ENCODE results near the gene QSER1. TPM values are rescaled to one million over a fixed set of nuclear protein-coding genes. Genes with fewer than 3 reads are reported as not detected.

The QSER1 gene
- total and polyA plus RNA-seq, 3 donors from 2014 or later = 18.1 to 42.7 (median 35.4) TPM

GRCh38 chr11:32888805-32889204, 3.8 kb upstream of the QSER1 start:
- TF ChIP-seq POLR2A (IDR thresholded peaks at IDR 0.05) = no peak
- TF ChIP-seq, protein P1, sequence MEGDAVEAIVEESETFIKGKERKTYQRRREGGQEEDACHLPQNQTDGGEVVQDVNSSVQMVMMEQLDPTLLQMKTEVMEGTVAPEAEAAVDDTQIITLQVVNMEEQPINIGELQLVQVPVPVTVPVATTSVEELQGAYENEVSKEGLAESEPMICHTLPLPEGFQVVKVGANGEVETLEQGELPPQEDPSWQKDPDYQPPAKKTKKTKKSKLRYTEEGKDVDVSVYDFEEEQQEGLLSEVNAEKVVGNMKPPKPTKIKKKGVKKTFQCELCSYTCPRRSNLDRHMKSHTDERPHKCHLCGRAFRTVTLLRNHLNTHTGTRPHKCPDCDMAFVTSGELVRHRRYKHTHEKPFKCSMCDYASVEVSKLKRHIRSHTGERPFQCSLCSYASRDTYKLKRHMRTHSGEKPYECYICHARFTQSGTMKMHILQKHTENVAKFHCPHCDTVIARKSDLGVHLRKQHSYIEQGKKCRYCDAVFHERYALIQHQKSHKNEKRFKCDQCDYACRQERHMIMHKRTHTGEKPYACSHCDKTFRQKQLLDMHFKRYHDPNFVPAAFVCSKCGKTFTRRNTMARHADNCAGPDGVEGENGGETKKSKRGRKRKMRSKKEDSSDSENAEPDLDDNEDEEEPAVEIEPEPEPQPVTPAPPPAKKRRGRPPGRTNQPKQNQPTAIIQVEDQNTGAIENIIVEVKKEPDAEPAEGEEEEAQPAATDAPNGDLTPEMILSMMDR (IDR thresholded peaks at IDR 0.05) = no peak
- Histone ChIP-seq H3K9me3 (no peaks in the 10 kb centered on the region), H3K4me1 (no peaks in the 10 kb centered on the region), H3K4me3 (no peak overlapping the region), H3K36me3 (ENCODE audit: low read depth, missing control alignments) (no peaks in the 10 kb centered on the region), H3K27me3 (no peaks in the 10 kb centered on the region), H3K27ac (no peak overlapping the region)
- intact Hi-C loops (cut with DNase I; ENCODE audit: low total_unique reads) = no loop called here
- DNase-seq = no peak

DNA sequence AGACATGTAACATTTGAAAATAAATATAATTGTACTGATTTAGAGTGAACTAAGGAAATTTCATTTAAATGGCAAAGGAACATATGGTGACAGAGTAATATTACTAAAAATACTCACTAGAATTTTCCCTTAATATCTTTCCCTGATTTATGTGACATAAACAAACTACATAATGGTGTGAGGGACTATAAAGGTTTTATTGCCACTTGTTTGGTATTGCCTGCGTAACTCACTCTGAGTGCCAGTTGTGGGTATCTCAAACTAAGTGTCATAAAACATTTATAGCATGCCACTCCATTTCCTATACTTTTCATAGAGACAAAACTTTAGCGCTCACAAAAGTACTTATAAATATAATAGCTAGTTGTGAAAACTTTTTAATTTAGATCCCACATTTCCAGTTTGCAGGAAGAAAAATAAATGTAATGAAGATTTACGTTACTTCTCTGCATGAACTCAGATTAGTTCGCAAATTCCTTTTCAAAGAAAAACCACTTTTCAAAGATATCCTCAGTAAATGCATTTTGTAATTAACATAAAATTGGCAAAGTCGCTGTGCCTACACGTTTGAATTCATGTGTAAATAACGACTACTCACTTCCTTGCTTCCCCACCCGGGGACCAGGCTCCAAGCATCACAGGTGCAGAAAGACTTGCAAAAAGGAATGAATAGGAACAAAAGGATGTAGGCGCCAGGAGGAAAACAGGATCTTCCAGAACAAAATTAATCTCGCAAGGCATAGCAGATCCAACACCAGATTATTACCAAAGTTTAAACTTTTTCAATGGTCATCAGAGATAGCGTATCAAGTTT, 1.6 kb upstream of the QSER1 start:
- H3K4me3 ChIP-seq = no peak overlapping the region
- DNase-seq = no peak
- intact Hi-C loops (cut with DNase I; ENCODE audit: low total_unique reads) = no loop called here
- H3K4me1 ChIP-seq = no peaks in the 10 kb centered on the region
- 51 to 67% methylated on average over 11 of the region's 11 CpGs for WGBS, 2 donors
- no peak for TF ChIP-seq POLR2A (IDR thresholded peaks at IDR 0.05)
- TF ChIP-seq, protein P1 (IDR thresholded peaks at IDR 0.05) = no peak
- no peak overlapping the region for H3K27ac ChIP-seq
- no peaks in the 10 kb centered on the region for H3K9me3 ChIP-seq
- H3K27me3 ChIP-seq = no peaks in the 10 kb centered on the region
- H3K36me3 ChIP-seq (ENCODE audit: low read depth, missing control alignments) = no peaks in the 10 kb centered on the region

GRCh38 chr11:32891657-32892354, 805 bp upstream of the QSER1 start:
- no peaks in the 10 kb centered on the region for H3K4me1 ChIP-seq
- H3K4me3 ChIP-seq = peak overlapping the region; percentile 84 to 86
- DNase-seq = peak; percentile 46
- H3K27ac ChIP-seq = peak overlapping the region; percentile 63 to 96
- no peaks in the 10 kb centered on the region for H3K27me3 ChIP-seq
- H3K9me3 ChIP-seq = no peaks in the 10 kb centered on the region
- intact Hi-C loops (cut with DNase I; ENCODE audit: low total_unique reads) = no loop called here
- TF ChIP-seq, protein P1 (IDR thresholded peaks at IDR 0.05) = no peak
- TF ChIP-seq POLR2A (IDR thresholded peaks at IDR 0.05) = no peak
- no peaks in the 10 kb centered on the region for H3K36me3 ChIP-seq (ENCODE audit: low read depth, missing control alignments)
- WGBS, 2 donors = 9 to 10% methylated on average over 10 of the region's 10 CpGs

- Histone ChIP-seq H3K27ac (peak overlapping the region; percentile 91 to 96), H3K4me3 (peak overlapping the region; percentile 84 to 86), H3K27me3 (no peaks in the 10 kb centered on the region), H3K9me3 (no peaks in the 10 kb centered on the region), H3K4me1 (no peaks in the 10 kb centered on the region), H3K36me3 (ENCODE audit: low read depth, missing control alignments) (no peaks in the 10 kb centered on the region)
- TF ChIP-seq, protein P1 (IDR thresholded peaks at IDR 0.05) = no peak
- TF ChIP-seq POLR2A (IDR thresholded peaks at IDR 0.05) = no peak
- no peak for DNase-seq
- intact Hi-C loops (cut with DNase I; ENCODE audit: low total_unique reads) = no loop called here
- WGBS, 2 donors = 0% methylated on average over 25 of the region's 32 CpGs; no CpG with 5 or more reads in 1 of the 2 donors
These were observed 407 bp downstream of the QSER1 start for GRCh38 chr11:32893093-32893342.

Measured in testis (tissue), 3 donors.